ENCODE data around the gene GAS5. TPM values are rescaled to one million over a fixed set of nuclear protein-coding genes. Genes with fewer than 3 reads are reported as not detected.

GAS5 gene
- total and polyA plus RNA-seq, 9 of the 15 experiments (the other 6 are each of a cell fraction or from before 2014, with no cell fraction given) = 565 to 1,860 (median 1,006) TPM

DNA sequence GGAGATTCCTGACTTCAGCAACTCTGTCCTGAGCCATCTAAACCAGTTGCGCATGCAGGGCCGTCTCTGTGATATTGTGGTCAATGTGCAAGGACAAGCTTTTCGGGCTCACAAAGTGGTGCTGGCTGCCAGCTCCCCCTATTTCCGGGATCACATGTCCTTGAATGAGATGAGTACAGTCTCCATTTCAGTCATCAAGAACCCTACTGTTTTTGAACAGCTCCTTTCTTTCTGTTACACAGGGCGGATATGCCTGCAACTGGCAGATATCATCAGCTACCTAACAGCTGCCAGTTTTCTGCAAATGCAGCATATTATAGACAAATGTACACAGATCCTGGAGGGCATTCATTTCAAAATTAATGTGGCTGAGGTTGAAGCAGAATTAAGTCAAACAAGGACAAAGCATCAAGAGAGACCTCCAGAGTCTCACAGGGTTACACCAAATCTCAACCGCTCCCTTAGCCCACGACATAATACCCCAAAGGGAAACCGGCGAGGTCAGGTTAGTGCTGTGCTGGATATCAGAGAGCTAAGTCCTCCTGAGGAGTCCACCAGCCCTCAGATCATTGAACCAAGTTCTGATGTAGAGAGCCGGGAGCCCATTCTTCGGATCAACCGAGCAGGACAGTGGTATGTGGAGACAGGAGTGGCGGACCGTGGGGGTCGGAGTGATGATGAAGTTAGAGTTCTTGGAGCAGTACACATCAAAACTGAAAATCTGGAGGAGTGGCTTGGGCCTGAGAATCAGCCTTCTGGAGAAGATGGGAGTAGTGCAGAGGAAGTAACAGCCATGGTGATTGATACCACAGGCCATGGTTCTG lies 2.7 kb upstream of the GAS5 start (continued):
- TF ChIP-seq ESRRA (IDR thresholded peaks at IDR 0.05; ENCODE audit: borderline replicate concordance, low read depth) (no peak), RAD21 (CRISPR knock-in tag; conservative IDR thresholded peaks at IDR 0.05 in 1 of 2, IDR thresholded peaks at IDR 0.05 in 1 of 2) (no peak), ZNF347 (CRISPR knock-in tag; IDR thresholded peaks at IDR 0.05; ENCODE audit: low read depth) (no peak), SRSF1 (IDR thresholded peaks at IDR 0.05; ENCODE audit: low read depth, low read length) (no peak), HMBOX1 (IDR thresholded peaks at IDR 0.05) (no peak), HEY1 (CRISPR knock-in tag; IDR thresholded peaks at IDR 0.05; ENCODE audit: borderline replicate concordance) (no peak), CBX3 (IDR thresholded peaks at IDR 0.05; ENCODE audit: borderline replicate concordance in 1 of 2, low read length in 2 of 2) (peak in 1 of 2 experiments; percentile 29; a peak in 1 of 3 replicates), MBD2 (IDR thresholded peaks at IDR 0.05; ENCODE audit: borderline replicate concordance, low read depth) (no peak), ZNF134 (CRISPR knock-in tag; conservative IDR thresholded peaks at IDR 0.05) (no peak), ARID3A (IDR thresholded peaks at IDR 0.05; ENCODE audit: borderline replicate concordance, low read depth, low read length) (no peak), ZNF121 (CRISPR knock-in tag; conservative IDR thresholded peaks at IDR 0.05) (no peak), DACH1 (IDR thresholded peaks at IDR 0.05; ENCODE audit: partially characterized antibody) (no peak), NCOA2 (IDR thresholded peaks at IDR 0.05; ENCODE audit: partially characterized antibody in 2 of 2) (no peak), POLR3G (IDR thresholded peaks at IDR 0.05; ENCODE audit: extremely low read depth, insufficient read length, insufficient replicate concordance) (no peak), IFI16 (CRISPR knock-in tag; IDR thresholded peaks at IDR 0.05) (no peak), PTRF (tag; IDR thresholded peaks at IDR 0.05) (no peak)
- TF ChIP-seq, protein P1, sequence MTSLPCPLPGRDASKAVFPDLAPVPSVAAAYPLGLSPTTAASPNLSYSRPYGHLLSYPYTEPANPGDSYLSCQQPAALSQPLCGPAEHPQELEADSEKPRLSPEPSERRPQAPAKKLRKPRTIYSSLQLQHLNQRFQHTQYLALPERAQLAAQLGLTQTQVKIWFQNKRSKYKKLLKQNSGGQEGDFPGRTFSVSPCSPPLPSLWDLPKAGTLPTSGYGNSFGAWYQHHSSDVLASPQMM (CRISPR knock-in tag; IDR thresholded peaks at IDR 0.05) = no peak
- TF ChIP-seq, protein P2, sequence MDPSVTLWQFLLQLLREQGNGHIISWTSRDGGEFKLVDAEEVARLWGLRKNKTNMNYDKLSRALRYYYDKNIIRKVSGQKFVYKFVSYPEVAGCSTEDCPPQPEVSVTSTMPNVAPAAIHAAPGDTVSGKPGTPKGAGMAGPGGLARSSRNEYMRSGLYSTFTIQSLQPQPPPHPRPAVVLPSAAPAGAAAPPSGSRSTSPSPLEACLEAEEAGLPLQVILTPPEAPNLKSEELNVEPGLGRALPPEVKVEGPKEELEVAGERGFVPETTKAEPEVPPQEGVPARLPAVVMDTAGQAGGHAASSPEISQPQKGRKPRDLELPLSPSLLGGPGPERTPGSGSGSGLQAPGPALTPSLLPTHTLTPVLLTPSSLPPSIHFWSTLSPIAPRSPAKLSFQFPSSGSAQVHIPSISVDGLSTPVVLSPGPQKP (CRISPR knock-in tag; IDR thresholded peaks at IDR 0.05) = no peak
- TF ChIP-seq, protein P3, sequence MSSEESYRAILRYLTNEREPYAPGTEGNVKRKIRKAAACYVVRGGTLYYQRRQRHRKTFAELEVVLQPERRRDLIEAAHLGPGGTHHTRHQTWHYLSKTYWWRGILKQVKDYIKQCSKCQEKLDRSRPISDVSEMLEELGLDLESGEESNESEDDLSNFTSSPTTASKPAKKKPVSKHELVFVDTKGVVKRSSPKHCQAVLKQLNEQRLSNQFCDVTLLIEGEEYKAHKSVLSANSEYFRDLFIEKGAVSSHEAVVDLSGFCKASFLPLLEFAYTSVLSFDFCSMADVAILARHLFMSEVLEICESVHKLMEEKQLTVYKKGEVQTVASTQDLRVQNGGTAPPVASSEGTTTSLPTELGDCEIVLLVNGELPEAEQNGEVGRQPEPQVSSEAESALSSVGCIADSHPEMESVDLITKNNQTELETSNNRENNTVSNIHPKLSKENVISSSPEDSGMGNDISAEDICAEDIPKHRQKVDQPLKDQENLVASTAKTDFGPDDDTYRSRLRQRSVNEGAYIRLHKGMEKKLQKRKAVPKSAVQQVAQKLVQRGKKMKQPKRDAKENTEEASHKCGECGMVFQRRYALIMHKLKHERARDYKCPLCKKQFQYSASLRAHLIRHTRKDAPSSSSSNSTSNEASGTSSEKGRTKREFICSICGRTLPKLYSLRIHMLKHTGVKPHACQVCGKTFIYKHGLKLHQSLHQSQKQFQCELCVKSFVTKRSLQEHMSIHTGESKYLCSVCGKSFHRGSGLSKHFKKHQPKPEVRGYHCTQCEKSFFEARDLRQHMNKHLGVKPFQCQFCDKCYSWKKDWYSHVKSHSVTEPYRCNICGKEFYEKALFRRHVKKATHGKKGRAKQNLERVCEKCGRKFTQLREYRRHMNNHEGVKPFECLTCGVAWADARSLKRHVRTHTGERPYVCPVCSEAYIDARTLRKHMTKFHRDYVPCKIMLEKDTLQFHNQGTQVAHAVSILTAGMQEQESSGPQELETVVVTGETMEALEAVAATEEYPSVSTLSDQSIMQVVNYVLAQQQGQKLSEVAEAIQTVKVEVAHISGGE (CRISPR knock-in tag; IDR thresholded peaks at IDR 0.05) = no peak
